IgD-negative memory B cell (primary cell): ENCODE results near the gene VTI1A. TPM values are rescaled to one million over a fixed set of nuclear protein-coding genes. Genes with fewer than 3 reads are reported as not detected.

Source experiments
- H3K27ac Mint-ChIP-seq, 3 donors: one replicate each; pipeline ENCODE4 v1.8.0; 2020 to 2022; ENCODE audit warnings: mild to moderate bottlenecking in 3 of 3, mixed read lengths in 3 of 3, moderate library complexity in 1 of 3
- H3K27me3 Mint-ChIP-seq: one replicate; pipeline ENCODE4 v1.8.0; 2021; ENCODE audit warnings: mixed read lengths
- H3K36me3 Mint-ChIP-seq: one replicate; pipeline ENCODE4 v1.8.0; 2020; ENCODE audit warnings: mild to moderate bottlenecking, mixed read lengths
- H3K4me1 Mint-ChIP-seq, 3 donors: one replicate each; pipeline ENCODE4 v1.8.0; 2020 to 2022; ENCODE audit warnings: mixed read lengths in 3 of 3, mild to moderate bottlenecking in 1 of 3
- H3K4me3 Mint-ChIP-seq, 4 donors: one replicate each; pipeline ENCODE4 v1.8.0; 2020 to 2022; ENCODE audit warnings: mild to moderate bottlenecking in 4 of 4, mixed read lengths in 4 of 4, moderate library complexity in 3 of 4
- H3K9me3 Mint-ChIP-seq, 3 donors: one replicate each; pipeline ENCODE4 v1.8.0; 2020 to 2021; ENCODE audit warnings: mixed read lengths in 3 of 3, mild to moderate bottlenecking in 1 of 3
- polyA plus RNA-seq: library from polyadenylated mRNA; unstranded; fragments of 300-500 nt; fragmentation: Illumina TruSeq; gene quantifications from one replicate; pipeline ENCODE4 v1.2.3, GENCODE V29; 2021

VTI1A gene
- polyA plus RNA-seq, 1 donor from 2014 or later: 32.0 TPM

DNA sequence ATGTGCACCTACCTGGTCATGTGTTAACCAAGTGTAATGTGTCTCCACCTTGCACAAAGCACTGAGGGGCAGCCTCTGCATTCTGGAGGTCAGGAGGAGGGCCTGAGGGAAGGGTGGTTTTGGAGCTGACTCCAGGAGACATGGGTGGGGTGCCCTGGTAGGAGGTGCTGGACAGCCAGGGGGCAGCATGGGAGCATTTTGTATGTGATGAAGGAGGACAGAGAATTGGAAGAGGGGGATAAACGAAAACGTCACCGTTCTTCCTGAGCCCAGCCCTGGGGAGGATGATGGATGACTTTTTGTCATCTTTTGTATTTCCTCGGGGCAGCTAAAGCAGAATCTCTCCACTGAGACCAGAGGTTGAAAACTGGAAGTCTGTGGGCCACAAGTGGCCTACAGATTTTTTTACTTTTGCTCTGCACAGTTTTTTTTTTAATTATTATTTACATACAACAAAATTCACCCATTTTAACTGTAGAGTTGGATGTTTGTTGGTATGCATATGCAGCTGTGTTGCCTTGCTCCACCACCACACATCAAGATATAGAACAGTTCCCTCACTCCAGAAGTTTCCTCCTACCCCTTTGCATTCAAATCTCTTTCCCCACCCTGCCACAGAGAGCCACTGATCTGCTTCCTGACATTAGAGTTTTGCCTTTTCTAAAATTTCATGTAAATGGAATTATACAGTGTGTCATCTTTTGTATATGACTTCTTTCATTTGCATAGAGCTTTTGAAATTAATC, 242.5 kb downstream of the VTI1A start:
- H3K36me3 Mint-ChIP-seq: peaks cover 35% of the 10 kb centered on the region
- H3K27ac Mint-ChIP-seq: no peak overlapping the region
- no peaks in the 10 kb centered on the region for H3K4me1 Mint-ChIP-seq
- no peaks in the 10 kb centered on the region for H3K9me3 Mint-ChIP-seq
- H3K4me3 Mint-ChIP-seq: no peak overlapping the region
- no peaks in the 10 kb centered on the region for H3K27me3 Mint-ChIP-seq

DNA sequence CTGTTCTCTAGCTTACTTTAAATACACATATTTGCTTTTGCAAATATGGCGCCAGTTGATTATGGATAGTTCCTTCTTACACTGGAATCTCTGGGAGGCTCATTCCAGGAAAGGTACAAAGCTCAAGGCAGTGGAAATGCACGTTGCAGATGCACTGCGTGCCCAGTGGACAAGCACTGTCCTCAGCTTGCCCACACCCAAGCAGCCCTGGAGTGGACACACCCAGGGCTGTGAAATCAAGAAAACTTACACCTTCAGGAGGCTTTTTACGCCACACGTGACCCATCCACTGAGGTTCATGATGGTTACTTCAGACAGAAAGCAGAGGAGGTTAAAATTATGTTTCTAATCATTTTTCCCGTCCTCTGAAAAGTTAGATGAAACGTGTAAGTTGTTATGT, 248.5 kb downstream of the VTI1A start:
- Mint-ChIP-seq H3K4me1 (no peaks in the 10 kb centered on the region), H3K4me3 (no peak overlapping the region), H3K27me3 (no peaks in the 10 kb centered on the region), H3K9me3 (no peaks in the 10 kb centered on the region), H3K36me3 (peaks cover 17% of the 10 kb centered on the region), H3K27ac (no peak overlapping the region)

DNA sequence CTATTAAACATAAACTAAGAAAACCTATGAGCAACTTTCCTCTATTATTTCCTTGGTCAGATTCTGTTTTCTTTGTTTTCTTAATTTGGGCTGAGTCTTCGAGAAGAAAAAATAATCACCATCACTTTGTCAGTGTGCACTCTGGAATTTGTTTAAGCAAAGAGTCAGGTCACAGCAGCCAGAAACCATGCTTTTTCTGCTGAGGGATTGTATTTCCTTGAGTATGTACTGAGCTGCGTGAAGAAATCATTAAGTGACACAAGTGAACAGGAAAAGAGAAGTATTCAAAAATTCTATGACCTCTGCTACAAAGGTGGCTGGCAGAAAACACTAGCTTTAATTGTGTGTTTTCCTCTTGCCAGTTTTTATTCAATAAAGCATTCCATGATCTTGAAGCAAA, 249.6 kb downstream of the VTI1A start:
- Mint-ChIP-seq H3K27ac (no peak overlapping the region), H3K9me3 (no peaks in the 10 kb centered on the region), H3K36me3 (peaks cover 12% of the 10 kb centered on the region), H3K4me3 (no peak overlapping the region), H3K4me1 (no peaks in the 10 kb centered on the region), H3K27me3 (no peaks in the 10 kb centered on the region)

DNA sequence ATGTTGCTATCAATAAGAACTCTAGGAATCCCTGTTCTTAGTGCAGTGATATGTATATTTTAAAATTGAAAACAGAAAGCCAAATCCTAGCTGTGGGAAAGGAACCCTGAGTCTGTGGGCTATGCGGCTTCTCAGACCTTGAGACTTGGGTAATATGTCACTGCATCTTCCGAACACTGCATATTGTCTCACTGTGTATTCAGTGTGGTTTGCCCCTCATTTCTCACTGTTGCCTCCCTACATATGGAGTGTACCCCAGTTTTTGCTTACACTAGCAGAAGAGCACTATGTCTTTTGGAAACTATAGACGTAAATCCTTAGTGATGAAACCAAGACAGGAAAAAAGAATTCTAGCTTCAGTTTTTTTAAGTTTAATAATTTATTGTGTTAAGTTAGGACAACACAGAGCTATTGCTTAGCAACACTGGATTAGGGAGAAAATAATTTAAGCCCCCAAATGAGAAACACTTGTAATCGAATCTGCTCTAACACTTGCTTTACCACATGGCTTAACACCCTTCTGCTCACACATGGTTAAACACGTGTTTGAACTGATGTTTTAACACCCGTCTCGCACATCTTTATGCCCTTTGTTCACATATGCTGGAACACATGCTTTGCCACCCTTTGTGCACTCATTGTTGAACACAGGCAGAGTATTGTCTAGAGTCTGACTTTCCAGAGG, 251.3 kb downstream of the VTI1A start:
- Mint-ChIP-seq H3K27ac (no peak overlapping the region), H3K36me3 (peaks cover 15% of the 10 kb centered on the region), H3K27me3 (no peaks in the 10 kb centered on the region), H3K4me3 (no peak overlapping the region), H3K4me1 (no peaks in the 10 kb centered on the region), H3K9me3 (no peaks in the 10 kb centered on the region)

DNA sequence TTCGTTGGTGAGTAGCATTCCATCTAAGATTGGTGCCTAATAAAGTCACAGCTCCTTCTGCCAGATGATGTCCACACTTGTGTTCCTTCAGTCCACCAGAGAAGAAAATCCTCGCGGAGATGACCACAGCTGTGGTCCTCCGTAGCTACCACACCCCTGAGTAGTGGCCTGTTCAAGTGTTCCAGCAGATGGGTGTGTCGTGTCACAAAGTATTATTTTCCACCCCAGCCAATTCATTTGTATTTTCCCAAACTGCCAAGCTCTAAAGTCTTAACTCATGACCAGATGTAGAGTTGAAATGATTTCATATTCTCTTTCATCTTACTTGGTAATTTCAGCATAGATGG, 251.8 kb downstream of the VTI1A start:
- Mint-ChIP-seq H3K4me3 (no peak overlapping the region), H3K36me3 (peaks cover 15% of the 10 kb centered on the region), H3K27me3 (no peaks in the 10 kb centered on the region), H3K9me3 (no peaks in the 10 kb centered on the region), H3K27ac (no peak overlapping the region), H3K4me1 (no peaks in the 10 kb centered on the region)

DNA sequence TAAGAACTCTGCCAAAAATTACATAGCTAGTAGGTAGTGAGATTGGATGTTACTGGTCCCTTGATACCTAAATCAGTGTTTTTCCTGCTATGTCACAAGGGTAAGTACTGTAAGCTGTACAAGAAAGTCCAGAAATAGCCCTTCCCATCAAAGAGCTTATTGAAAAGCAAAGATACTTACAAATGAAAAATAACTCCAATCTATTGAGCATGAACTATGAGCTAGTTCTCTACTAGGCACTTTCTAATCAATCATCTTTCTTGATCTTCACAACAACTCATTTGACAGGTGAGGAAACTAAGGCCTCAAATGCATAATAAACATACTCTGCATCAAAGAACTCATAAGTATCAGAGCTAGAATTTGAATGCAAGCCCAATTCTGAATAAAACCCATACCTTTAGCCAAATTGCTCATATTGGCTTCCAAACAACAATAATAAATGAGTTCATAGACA, 253.2 kb downstream of the VTI1A start:
- H3K36me3 Mint-ChIP-seq: peaks cover 14% of the 10 kb centered on the region
- no peak overlapping the region for H3K4me3 Mint-ChIP-seq

DNA sequence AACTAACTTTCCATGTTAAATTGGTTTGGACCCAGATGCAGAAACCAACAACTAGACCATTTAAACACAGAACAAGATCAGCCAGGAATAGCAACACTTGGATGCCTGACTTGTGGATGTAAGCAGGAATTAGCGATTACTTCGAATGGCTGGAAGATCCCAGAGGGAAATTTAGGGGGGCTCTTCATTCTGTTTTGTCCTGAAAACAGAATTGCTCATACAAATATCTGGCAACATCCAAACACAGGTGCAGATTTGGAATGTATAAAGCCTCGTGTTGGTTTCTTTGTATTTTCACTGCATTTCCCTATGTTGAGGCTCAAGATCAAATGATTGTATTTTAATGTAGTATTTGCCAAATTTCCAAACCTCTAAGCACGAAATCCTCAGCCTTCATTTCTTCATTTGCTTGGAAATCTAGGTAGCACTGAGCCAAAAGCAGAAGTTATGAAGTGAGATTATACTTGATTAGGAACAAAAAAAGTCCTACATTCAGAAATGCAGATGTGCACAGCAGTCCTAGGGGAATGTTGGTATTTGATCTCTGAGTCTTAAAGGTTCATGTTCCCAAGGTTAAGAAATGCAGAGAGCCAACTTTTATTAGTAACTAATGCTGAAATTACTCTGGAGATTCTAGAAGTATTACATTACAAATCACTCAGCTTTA, 254.3 kb downstream of the VTI1A start:
- Mint-ChIP-seq H3K4me1 (peaks cover 0 to 3% (median 0%) of the 10 kb centered on the region in 3 donors), H3K4me3 (no peak overlapping the region), H3K27ac (no peak overlapping the region), H3K36me3 (peaks cover 23% of the 10 kb centered on the region), H3K27me3 (no peaks in the 10 kb centered on the region), H3K9me3 (no peaks in the 10 kb centered on the region)

More for the DNA sequence above, 253.2 kb downstream of the VTI1A start:
- Mint-ChIP-seq H3K9me3 (no peaks in the 10 kb centered on the region), H3K27me3 (no peaks in the 10 kb centered on the region), H3K4me1 (peaks cover 0 to 3% (median 0%) of the 10 kb centered on the region in 3 donors), H3K27ac (no peak overlapping the region)

DNA sequence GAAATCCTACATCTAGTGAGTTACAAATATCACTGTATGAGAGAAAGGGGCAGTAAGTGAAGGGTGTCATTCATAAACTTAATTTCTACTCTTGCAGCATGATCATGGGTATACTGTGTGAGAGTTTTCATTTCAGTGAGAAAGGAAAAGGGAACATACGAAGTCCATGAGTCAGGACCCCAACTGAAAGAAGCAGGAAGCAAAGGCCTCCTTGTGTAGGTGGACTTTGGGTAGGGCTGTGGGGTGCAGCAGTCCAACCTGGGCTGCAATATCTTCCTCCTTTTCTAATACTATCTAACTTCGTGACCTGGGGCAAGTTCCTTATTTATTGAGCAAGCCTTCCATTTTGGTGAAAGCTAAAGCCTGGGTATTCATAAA, 254.9 kb downstream of the VTI1A start:
- Mint-ChIP-seq H3K9me3 (no peaks in the 10 kb centered on the region), H3K27ac (no peak overlapping the region), H3K4me3 (no peak overlapping the region), H3K27me3 (no peaks in the 10 kb centered on the region), H3K36me3 (peaks cover 26% of the 10 kb centered on the region), H3K4me1 (peaks cover 0 to 3% (median 0%) of the 10 kb centered on the region in 3 donors)

DNA sequence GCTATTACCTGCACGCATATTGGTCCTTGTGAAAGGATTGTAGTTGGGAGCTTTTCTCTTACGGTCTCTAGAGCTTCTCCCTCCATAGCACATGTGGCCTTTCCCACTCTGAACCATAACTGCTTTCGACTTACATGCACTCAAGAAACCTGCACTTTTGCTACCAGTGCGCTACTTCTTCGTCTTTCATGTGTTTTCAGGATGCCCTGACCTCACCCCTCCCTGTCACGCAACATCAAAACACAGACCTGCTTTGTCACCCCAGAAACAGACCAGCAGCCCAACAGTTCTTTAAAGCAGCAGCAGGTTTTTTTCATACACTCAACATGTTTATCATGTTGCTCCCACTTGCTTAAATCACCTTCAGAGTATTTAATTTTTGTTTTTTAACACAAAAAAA, 259.6 kb downstream of the VTI1A start:
- H3K27ac Mint-ChIP-seq: peak overlapping the region in 1 of 3 donors; percentile 68
- no peaks in the 10 kb centered on the region for H3K27me3 Mint-ChIP-seq
- peaks cover 23% of the 10 kb centered on the region for H3K36me3 Mint-ChIP-seq
- no peak overlapping the region for H3K4me3 Mint-ChIP-seq
- H3K9me3 Mint-ChIP-seq: no peaks in the 10 kb centered on the region
- peaks cover 0 to 3% (median 0%) of the 10 kb centered on the region in 3 donors for H3K4me1 Mint-ChIP-seq

DNA sequence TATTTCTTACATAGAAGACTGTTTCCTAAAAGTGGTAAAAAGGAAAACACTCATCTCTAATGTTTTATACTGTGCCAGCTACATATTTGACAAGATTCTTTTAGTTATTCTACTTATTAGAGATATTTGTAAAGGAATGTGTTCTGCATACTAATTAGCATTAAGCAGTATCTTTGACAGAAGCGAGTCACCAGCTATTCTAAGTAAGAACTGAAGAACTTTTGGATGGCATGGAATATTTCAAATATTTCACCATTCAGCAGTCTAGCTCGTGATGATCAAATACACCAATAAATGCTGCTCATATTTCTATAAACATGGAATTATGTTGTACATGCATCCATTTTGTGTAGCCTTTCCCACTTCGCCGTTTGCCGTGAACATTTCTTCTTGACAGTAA, 261.4 kb downstream of the VTI1A start:
- no peaks in the 10 kb centered on the region for H3K9me3 Mint-ChIP-seq
- H3K36me3 Mint-ChIP-seq: peaks cover 21% of the 10 kb centered on the region
- H3K27me3 Mint-ChIP-seq: no peaks in the 10 kb centered on the region
- no peak overlapping the region for H3K27ac Mint-ChIP-seq
- H3K4me1 Mint-ChIP-seq: peaks cover 0 to 3% (median 0%) of the 10 kb centered on the region in 3 donors
- no peak overlapping the region for H3K4me3 Mint-ChIP-seq

DNA sequence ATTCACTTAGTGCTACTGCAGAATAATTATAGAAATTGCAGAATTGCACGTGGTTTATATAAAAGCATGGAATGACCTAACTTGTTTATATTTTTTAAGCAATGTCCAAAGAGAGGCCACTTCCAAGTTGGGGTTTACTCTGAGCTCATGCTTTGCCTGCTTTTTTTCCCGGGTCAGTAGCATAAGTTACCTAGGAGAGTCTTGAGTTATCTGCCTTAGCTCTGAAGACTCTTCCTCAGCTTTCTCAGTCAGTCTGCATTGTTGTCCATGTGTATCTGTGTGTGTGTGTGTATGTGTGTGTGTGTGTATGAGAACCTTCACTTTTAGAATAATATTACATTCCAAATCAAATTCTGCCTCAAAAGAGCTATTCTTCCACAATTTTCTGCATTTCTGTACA, 263.5 kb downstream of the VTI1A start:
- Mint-ChIP-seq H3K27ac (no peak overlapping the region), H3K36me3 (peaks cover 17% of the 10 kb centered on the region), H3K4me1 (no peaks in the 10 kb centered on the region), H3K4me3 (no peak overlapping the region), H3K9me3 (no peaks in the 10 kb centered on the region), H3K27me3 (no peaks in the 10 kb centered on the region)

DNA sequence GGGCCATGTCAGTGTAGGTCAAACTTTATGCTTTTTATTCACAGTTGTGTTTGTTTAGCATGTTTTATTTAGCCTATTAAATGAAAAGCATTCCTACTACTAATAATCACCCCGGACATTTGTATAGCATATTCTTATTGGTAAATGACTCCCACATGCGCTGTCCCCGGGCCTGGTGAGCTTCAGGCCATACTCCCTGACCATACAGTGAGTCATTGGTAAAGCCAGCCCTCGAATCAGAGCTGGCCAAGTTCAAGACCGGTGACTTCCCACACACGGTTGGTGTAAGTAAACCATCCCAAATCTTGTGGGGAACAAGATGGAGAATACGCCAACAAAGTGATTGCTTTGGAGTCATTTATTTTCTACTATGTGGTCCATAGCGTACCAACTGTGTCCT, 264.4 kb downstream of the VTI1A start:
- Mint-ChIP-seq H3K27me3 (no peaks in the 10 kb centered on the region), H3K9me3 (no peaks in the 10 kb centered on the region), H3K36me3 (peaks cover 14% of the 10 kb centered on the region), H3K4me1 (no peaks in the 10 kb centered on the region), H3K4me3 (no peak overlapping the region), H3K27ac (no peak overlapping the region)

DNA sequence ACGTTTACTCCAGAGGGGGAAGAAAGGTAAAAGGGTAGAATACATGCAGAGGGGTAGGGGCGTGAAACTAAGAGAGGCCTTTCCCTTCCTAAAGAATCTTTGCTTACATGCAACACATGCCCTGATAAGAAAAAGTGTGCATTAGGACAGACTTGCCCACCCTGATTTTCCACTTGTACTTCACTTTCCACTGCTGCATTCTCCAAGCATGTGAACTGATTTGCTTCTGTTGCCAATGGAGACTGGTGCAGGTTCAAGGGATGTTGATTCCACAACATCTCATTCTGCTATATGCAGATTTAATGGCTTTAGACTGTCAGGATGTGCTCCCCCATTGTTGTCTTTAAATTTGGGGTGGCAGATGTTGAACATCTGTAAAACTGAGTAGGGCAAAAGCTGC, 265.5 kb downstream of the VTI1A start:
- no peaks in the 10 kb centered on the region for H3K27me3 Mint-ChIP-seq
- H3K4me1 Mint-ChIP-seq: no peaks in the 10 kb centered on the region
- H3K27ac Mint-ChIP-seq: no peak overlapping the region
- no peaks in the 10 kb centered on the region for H3K9me3 Mint-ChIP-seq
- no peak overlapping the region for H3K4me3 Mint-ChIP-seq
- peaks cover 12% of the 10 kb centered on the region for H3K36me3 Mint-ChIP-seq

DNA sequence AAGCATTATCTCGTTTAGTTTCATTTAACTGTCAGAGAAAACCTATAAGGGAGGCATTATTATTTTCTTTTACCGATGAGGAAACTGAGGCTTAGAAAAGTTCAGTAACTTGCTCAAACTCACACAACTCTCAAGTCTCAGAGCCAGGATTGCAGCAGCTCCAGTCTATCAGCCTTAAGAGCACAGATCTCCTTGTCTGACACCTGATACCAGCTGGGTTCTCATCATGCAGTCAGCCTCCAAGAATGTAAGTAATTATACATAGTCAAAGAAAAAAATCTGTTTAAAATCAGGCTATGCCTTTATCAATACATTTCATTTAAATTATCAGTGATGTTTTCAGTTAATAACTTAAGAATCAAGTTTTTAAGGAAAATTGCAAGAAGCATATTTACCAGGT, 266.4 kb downstream of the VTI1A start:
- H3K27ac Mint-ChIP-seq: no peak overlapping the region
- no peaks in the 10 kb centered on the region for H3K9me3 Mint-ChIP-seq
- H3K4me1 Mint-ChIP-seq: no peaks in the 10 kb centered on the region
- no peak overlapping the region for H3K4me3 Mint-ChIP-seq
- no peaks in the 10 kb centered on the region for H3K27me3 Mint-ChIP-seq
- peaks cover 15% of the 10 kb centered on the region for H3K36me3 Mint-ChIP-seq

DNA sequence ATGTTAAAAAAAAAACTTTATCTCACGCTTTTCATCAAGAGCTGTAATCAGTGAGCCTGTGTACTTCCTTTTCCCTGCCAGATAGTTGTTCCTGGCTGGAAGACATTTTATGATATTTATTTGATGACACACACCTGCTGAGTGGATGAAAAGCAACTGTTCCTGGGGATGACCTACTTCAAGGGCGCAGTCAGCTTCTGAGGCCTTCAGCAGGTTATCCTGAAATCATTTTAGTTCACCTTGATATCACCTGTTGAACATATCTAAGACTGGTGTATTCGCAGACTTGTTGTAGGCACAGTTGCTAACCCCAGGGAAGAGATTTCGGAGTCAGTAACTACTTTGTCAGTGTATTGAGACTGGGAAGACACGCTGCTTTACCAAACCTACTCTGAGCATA, 268.6 kb downstream of the VTI1A start:
- Mint-ChIP-seq H3K4me1 (no peaks in the 10 kb centered on the region), H3K27me3 (no peaks in the 10 kb centered on the region), H3K4me3 (no peak overlapping the region), H3K9me3 (no peaks in the 10 kb centered on the region), H3K36me3 (peaks cover 13% of the 10 kb centered on the region), H3K27ac (no peak overlapping the region)

DNA sequence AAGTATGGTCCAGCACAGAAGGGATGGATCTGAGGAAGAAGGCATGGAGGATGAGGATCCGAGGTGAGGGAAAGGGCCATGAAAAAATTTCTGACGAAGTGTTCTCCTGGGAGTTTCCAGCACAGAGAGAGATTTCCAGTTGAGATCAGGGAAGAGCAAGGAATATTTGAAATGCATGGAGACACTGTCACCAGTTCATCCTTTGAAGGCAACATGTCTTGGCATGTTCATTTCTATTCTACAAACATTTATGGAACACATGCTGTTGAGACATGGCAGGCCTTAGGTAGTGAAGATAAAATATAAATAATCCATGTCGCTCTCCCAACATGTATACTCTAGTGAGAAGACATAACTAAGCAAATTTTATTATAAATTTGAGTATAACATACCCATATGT, 269.1 kb downstream of the VTI1A start:
- Mint-ChIP-seq H3K4me1 (no peaks in the 10 kb centered on the region), H3K9me3 (no peaks in the 10 kb centered on the region), H3K27ac (no peak overlapping the region), H3K4me3 (no peak overlapping the region), H3K36me3 (peaks cover 13% of the 10 kb centered on the region), H3K27me3 (no peaks in the 10 kb centered on the region)
